HG03103 (cell line): ENCODE results near the gene DNAJC17.

Source experiments
- ATAC-seq: cut with Tn5 transposase; IDR thresholded peaks from one replicate; pipeline ENCODE4 v1.9.1; 2021; ENCODE audit warnings: low read depth; ENCODE audit not compliant: unreplicated experiment

DNAJC17 gene

GRCh38 chr15:40768521-40769273, 38.6 kb downstream of the DNAJC17 start:
- ATAC-seq: no peak

- no peak for ATAC-seq
These were observed 39.3 kb downstream of the DNAJC17 start for GRCh38 chr15:40767838-40768500.

- no peak for ATAC-seq
These were observed 40.1 kb downstream of the DNAJC17 start for GRCh38 chr15:40766906-40767837.

- ATAC-seq: no peak
These were observed 41.0 kb downstream of the DNAJC17 start for GRCh38 chr15:40766194-40766815.

- ATAC-seq: no peak
These were observed 42.6 kb downstream of the DNAJC17 start for GRCh38 chr15:40764629-40765103.

GRCh38 chr15:40763801-40764628, 43.3 kb downstream of the DNAJC17 start, which contains the start of gene GCHFR:
GCHFR (plus strand) TSS chr15:40764068; CDS start chr15:40764181, 113 bp downstream.
- no peak for ATAC-seq

- ATAC-seq: no peak
These were observed 44.1 kb downstream of the DNAJC17 start for GRCh38 chr15:40762919-40763800.

GRCh38 chr15:40759961-40760360, 47.3 kb downstream of the DNAJC17 start:
- no peak for ATAC-seq

- no peak for ATAC-seq
These were observed 50.3 kb downstream of the DNAJC17 start for GRCh38 chr15:40756938-40757337.

- ATAC-seq: no peak
These were observed 51.5 kb downstream of the DNAJC17 start for GRCh38 chr15:40755812-40756208.

GRCh38 chr15:40754883-40755811, 52.1 kb downstream of the DNAJC17 start, which contains the start of gene RMDN3:
RMDN3 (minus strand) TSS chr15:40755254; CDS start chr15:40754783, 471 bp downstream.
- peak; percentile 73 for ATAC-seq

GRCh38 chr15:40754574-40754882, 52.7 kb downstream of the DNAJC17 start:
- ATAC-seq: no peak

GRCh38 chr15:40751745-40752144, 55.5 kb downstream of the DNAJC17 start:
- ATAC-seq: no peak

- ATAC-seq: no peak
These were observed 56.4 kb downstream of the DNAJC17 start for GRCh38 chr15:40750885-40751284.

- no peak for ATAC-seq
These were observed 58.1 kb downstream of the DNAJC17 start for GRCh38 chr15:40749151-40749630.

- ATAC-seq: no peak
These were observed 59.3 kb downstream of the DNAJC17 start for GRCh38 chr15:40747685-40748631.
